Measurements from ENCODE around the gene TSHZ2.

TSHZ2 gene

DNA sequence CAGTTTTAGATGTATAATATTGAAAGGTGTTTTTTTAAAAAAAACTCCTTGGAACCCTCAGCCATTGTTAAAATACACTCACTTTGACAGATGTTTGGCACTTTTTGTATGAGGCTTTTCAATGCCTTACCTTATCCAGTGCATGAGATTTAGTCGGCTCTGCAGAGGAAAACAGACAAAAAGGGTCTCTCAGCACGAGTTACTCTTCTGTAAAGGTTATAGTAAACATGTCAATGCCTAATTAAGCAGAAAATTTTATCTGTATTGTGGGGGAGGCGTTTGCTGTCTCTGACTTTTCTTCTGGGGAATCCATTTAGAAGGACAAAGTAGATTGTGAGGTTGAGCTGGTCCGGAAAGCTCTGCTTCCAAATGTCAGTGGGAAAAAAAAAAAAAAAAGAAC lies 278.3 kb downstream of the TSHZ2 start:
- no peak for DNase-seq (ENCODE audit: low spot score)

GRCh38 chr20:53252002-53252401 lies 279.8 kb downstream of the TSHZ2 start:
- no peak for DNase-seq (ENCODE audit: low spot score)

DNA sequence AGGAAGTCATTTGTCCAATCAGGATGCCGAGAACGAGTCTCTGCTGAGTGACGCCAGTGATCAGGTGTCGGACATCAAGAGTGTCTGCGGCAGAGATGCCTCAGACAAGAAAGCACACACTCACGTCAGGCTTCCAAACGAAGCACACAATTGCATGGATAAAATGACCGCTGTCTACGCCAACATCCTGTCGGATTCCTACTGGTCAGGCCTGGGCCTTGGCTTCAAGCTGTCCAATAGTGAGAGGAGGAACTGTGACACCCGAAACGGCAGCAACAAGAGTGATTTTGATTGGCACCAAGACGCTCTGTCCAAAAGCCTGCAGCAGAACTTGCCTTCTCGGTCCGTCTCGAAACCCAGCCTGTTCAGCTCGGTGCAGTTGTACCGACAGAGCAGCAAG lies 281.5 kb downstream of the TSHZ2 start:
- no peak for DNase-seq (ENCODE audit: low spot score)

DNA sequence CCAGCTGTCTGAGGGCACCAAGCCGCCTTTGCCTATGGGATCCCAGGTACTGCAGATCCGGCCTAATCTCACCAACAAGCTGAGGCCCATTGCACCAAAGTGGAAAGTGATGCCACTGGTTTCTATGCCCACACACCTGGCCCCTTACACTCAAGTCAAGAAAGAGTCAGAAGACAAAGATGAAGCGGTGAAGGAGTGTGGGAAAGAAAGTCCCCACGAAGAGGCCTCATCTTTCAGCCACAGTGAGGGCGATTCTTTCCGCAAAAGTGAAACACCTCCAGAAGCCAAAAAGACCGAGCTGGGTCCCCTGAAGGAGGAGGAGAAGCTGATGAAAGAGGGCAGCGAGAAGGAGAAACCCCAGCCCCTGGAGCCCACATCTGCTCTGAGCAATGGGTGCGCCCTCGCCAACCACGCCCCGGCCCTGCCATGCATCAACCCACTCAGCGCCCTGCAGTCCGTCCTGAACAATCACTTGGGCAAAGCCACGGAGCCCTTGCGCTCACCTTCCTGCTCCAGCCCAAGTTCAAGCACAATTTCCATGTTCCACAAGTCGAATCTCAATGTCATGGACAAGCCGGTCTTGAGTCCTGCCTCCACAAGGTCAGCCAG lies 283.0 kb downstream of the TSHZ2 start:
- DNase-seq (ENCODE audit: low spot score), result no peak

DNA sequence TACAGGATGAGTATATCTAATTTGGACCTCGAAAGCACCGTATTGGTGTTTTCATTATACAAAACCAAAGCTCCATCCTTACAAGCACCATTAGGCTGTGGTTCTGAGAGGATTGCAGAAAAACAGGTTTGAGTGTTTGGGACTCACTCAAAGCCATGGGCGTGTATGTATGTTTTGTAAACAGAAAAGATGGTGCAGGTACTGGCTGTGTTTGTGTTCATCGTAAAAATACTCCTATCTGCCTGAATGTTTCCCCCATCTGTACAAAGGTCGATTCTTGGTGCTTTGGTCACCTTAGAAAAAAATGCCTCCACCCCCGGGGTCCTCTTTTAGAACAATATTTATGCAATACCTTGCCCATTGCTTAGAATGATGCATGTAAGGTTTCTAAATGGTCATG lies 286.6 kb downstream of the TSHZ2 start:
- DNase-seq (ENCODE audit: low spot score), result no peak

- DNase-seq (ENCODE audit: low spot score), result no peak
Observed at GRCh38 chr20:53260168-53260567, 288.0 kb downstream of the TSHZ2 start.

DNA sequence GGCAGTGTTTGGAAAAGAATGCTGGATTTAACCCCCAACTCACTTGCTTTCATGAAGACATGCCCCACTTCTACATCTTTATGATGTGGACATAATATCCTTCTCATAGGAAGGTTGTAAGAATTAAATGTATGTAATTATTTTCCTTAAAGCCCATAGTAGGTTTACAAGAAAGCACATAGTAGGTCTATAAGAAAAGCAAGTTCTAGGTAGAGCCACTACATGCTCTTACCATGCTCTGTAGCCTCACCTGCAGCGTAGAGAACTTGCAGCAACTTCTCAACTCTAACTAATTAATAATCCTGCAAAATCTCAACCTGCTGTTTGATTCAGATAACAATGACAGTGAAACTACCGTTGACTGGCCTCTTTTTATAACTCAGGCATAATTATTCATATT lies 288.4 kb downstream of the TSHZ2 start:
- DNase-seq (ENCODE audit: low spot score), result no peak

- DNase-seq (ENCODE audit: low spot score), result no peak
Observed at GRCh38 chr20:53262365-53262764, 290.2 kb downstream of the TSHZ2 start.

DNA sequence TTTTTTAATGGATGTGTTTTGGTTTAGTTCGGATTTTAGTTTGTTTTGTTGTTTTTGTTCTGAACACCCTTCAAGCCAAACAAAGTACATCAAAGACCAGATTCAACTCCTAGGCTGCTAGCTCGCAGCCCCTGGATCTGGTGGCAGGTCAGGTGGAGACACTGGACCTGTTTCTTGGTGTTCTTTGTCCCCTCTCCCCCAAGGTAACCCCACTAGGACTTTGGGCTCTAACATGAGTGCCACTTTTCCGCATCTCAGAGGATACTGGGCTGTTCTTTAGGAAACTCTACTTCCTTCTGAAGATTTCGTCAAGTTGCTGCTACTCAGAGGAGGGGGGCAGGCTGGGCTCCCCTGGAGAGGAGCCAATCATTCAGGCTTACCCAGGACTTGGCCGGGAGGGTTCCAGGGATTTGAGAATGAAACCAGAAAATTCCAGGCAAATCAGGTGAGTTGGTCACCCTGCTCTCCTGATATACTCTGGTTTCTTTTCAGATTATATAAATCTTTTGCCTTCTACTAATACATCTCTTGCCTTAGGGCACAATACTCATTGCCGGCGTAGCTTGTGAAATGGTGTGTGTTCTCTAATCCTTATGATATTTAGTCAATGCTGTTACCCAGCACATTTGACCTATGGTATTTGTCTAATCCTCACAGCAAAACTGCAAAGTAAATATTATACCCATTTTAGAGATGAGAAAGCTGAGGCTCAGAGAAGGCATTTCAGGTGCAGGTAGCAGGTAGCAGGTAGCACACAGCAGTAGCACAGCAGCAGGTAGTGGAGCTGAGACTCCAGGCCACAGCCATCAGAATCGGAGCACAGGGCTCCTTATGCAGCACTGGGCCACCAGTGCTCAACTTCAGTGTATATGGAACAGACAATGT lies 291.6 kb downstream of the TSHZ2 start:
- DNase-seq (ENCODE audit: low spot score), result no peak

DNA sequence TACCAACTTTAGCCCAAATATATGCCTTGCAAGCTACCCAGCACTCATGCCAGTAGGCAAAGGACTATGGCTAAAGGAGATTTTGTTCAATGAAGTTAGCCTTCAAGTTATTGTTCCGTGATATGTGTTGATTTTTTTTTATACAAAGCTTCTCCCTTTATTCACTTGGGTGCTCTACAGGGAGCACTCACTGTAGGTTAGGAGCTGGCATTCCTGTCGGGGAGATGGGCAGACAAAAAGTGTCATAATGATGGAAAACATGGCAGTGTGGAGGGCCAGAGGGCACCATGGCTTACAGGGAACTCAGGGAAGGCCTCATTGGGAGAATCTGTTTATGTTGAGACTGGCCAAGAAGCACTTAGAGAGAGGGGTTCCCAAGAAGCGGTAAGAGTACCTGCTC lies 292.4 kb downstream of the TSHZ2 start:
- DNase-seq (ENCODE audit: low spot score), result no peak

DNA sequence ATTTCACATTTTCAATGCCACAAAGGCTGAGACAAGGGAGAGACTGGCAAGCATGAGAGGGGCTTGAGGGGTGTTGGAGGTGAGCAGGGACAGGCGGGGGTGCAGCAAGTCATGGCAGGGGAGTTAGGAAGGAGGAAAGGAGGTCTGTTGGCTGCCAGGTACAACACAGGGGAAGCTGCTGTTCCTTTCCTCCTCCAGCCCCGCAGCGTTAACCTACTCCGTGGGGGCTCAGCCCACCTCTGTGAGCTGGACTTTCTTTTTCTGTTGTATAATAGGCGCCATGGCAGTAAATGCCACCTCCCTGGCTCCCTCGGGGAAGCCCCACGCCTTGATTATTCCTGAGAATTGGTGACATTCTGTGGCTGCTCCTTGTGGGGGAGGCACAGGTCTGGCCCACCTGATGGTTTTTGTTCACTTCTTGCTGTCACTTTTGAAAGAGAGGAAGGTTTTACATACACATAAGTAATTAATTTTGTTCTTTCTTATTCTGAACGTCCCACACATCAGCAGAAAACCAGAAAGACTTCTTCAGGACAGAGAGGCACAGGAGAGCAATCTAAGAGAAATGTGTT lies 293.2 kb downstream of the TSHZ2 start:
- DNase-seq (ENCODE audit: low spot score), result no peak

- DNase-seq (ENCODE audit: low spot score), result no peak
Observed at GRCh38 chr20:53269380-53269779, 297.2 kb downstream of the TSHZ2 start.

- DNase-seq (ENCODE audit: low spot score), result no peak
Observed at GRCh38 chr20:53270792-53271375, 298.7 kb downstream of the TSHZ2 start.

- DNase-seq (ENCODE audit: low spot score), result no peak
Observed at GRCh38 chr20:53274365-53274764, 302.2 kb downstream of the TSHZ2 start.

DNA sequence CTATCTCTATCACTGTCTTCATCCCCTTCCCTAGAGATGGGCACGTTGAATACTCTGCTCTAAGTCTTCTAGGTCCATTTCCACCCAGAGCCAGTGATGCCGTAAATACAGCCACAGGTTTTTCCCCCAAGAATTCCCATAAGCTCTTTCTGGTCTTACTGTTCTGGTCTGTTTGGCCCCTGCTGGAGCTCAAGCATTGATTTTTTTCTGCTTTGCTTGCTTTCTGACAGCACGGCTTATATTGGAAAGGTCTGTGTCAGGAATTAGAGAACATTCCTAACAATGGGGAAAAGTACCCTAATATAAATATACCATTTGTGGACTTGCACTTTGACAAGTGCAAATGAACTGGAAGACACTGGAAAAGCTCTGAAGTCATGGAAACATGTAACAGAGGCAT lies 302.6 kb downstream of the TSHZ2 start:
- DNase-seq (ENCODE audit: low spot score), result no peak

GRCh38 chr20:53276143-53276542 lies 304.0 kb downstream of the TSHZ2 start:
- no peak for DNase-seq (ENCODE audit: low spot score)

- no peak for DNase-seq (ENCODE audit: low spot score)
Observed at GRCh38 chr20:53278555-53278954, 306.4 kb downstream of the TSHZ2 start.

GRCh38 chr20:53279735-53280134 lies 307.6 kb downstream of the TSHZ2 start:
- no peak for DNase-seq (ENCODE audit: low spot score)

DNA sequence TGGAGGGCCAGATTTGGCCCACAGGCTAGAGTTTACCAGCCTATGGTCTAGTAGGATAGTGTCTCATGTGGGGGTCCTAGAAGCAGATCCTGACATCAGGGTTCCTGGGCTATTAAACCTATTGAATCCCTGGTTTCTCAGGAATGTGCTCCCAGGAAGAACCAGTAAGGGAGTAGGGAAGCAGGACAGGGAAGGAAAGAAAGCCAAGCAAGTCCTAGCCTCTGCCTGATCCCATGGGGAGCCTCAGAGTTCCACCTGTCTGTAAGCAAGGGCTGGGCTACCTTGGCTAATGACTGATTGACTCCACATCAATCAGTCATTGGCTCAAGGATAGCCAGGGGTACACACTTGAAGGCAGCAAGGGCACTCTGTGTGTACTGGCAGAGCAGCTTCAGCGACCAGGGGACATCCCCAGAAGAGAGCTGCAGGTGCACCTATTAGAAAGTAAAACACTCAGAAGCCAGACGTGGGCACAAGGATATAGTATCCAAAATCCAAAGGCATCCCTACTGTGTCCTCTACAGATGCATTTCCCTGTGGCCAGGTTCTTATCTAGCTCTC lies 309.5 kb downstream of the TSHZ2 start:
- no peak for DNase-seq (ENCODE audit: low spot score)

DNA sequence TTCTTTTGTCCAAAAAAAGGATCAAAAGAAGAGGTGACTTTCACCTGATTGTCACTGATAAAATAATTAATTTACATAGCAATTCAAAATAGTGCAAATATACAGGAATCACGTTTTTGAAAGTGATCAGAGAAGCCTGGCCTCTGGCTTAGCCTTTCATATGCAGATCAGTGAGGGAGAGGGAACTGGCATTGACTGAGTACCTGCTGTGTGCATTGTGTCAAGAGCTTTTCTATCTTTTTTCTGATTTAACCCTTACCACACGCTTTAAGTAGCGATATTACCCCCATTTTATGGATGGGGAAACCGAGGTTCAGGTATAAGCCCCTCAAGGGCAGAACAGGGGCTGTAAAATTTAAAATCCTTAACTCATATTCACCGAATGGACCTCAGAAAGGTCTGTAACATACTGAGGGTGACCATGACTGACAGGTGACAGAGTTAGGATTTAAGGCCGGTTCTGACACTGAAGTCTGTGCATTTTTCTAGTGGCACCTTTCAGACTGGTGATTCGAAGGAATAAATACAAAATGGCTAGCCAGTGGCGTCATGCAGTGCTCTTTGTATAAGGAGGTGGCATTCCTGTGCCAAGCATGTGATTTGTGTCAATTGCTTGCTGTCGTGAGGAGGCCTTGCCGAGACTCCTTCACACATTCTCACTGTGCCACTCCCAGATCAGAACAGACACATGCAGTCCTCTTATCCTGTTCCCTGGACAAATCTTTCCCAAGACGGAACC lies 310.2 kb downstream of the TSHZ2 start:
- no peak for DNase-seq (ENCODE audit: low spot score)

DNA sequence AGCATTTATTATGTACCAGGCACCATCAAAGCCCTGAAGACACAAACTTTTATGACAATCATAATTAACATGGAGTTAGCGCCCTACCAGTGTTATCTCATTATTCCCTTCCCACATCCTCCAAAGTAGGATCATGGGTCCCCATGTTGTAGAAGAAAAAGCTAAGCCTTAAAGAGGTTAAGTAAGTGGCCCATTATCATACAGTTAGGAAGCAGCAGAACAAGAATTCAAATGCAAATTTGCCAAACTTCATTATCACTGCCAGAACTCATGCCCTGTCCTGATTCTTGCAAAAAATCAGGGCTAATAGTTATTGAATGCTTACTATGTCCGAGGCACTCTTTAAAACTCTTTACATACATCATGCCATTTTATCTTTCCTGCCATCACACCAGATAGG lies 310.9 kb downstream of the TSHZ2 start:
- DNase-seq (ENCODE audit: low spot score), result no peak

- no peak for DNase-seq (ENCODE audit: low spot score)
Observed at GRCh38 chr20:53283597-53283996, 311.4 kb downstream of the TSHZ2 start.

Measured in CD4-positive, alpha-beta T cell treated with Interleukin-6 at 100 ng/mL for 8 hours (primary cell).